ENCODE results near the gene PM20D2.
A peak's percentile ranks its signal among the peaks of the same experiment; 100 is the strongest.

The PM20D2 gene

DNA sequence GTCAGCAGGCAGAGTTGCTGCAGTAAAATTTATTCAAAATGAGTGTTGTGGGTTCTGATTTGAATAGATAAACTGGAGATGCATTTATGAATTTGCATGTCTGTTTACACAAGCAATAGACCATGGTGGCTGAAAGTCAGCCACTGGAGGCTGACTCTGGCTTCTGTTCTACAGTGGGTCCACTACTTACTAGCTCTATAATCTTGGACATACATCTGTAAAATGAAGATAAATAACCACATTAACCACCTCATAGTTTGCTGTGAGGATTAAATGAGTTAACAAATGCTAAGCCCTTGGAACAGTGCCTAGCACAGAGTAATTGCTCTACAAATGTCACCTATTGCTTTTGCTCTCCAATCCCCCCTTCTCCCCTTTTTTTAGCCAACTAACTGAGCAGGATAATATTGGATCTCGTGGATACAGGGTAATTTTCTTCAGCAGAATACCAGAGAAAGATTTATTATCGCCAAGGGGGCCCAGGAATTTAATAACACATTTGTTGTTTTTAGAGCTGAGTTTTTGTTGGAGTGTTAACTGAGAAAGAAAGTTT is 1.4 kb upstream of the PM20D2 start:
- FAIRE-seq: peak; percentile 72
- TF ChIP-seq, protein P1, sequence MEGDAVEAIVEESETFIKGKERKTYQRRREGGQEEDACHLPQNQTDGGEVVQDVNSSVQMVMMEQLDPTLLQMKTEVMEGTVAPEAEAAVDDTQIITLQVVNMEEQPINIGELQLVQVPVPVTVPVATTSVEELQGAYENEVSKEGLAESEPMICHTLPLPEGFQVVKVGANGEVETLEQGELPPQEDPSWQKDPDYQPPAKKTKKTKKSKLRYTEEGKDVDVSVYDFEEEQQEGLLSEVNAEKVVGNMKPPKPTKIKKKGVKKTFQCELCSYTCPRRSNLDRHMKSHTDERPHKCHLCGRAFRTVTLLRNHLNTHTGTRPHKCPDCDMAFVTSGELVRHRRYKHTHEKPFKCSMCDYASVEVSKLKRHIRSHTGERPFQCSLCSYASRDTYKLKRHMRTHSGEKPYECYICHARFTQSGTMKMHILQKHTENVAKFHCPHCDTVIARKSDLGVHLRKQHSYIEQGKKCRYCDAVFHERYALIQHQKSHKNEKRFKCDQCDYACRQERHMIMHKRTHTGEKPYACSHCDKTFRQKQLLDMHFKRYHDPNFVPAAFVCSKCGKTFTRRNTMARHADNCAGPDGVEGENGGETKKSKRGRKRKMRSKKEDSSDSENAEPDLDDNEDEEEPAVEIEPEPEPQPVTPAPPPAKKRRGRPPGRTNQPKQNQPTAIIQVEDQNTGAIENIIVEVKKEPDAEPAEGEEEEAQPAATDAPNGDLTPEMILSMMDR (IDR thresholded peaks at IDR 0.05; ENCODE audit: insufficient read depth, missing control alignments): no peak
- no peak for DNase-seq (ENCODE audit: insufficient read length, low spot score)

DNA sequence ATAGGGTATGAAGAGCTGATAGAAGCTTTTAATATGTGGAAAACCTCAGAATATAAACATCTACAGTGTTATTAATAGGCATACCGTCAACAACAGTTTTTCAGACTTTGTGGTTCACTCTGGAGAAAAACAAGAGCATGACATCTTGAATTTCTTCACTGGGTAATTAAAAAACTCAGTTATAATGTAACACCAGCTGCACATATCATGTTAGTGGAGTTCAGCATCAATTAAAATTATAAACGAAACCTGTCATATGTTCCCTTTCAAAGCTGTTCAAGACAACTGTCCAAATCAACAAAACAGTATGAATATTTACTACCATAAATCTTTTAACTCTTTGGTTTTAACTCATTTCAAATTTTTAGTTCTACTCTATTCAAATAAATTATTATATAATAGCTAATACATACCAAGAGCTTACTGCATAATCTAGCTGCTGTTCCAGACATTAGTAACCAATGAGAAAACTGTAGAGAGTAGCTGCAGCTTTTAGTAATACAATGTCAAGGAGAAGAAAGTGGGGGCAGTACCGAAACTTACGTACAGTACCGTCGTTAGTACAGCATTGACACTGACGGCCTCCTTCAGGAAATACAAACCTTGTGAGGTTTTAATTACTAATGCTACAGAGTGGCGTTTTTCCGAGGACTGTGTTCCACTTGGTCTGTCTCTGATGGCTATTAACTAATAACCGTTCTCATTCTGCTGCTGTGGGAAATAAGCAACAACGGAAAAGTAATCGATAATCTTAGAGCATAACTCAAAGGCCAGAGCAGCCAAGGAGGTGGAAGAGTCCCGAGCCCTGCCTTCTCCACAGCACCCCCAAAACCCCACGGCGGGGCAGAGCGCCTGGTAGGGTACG is 532 bp upstream of the PM20D2 start:
- TF ChIP-seq, protein P1 (IDR thresholded peaks at IDR 0.05; ENCODE audit: insufficient read depth, missing control alignments): no peak
- DNase-seq (ENCODE audit: insufficient read length, low spot score): no peak
- FAIRE-seq: peak; percentile 32

DNA sequence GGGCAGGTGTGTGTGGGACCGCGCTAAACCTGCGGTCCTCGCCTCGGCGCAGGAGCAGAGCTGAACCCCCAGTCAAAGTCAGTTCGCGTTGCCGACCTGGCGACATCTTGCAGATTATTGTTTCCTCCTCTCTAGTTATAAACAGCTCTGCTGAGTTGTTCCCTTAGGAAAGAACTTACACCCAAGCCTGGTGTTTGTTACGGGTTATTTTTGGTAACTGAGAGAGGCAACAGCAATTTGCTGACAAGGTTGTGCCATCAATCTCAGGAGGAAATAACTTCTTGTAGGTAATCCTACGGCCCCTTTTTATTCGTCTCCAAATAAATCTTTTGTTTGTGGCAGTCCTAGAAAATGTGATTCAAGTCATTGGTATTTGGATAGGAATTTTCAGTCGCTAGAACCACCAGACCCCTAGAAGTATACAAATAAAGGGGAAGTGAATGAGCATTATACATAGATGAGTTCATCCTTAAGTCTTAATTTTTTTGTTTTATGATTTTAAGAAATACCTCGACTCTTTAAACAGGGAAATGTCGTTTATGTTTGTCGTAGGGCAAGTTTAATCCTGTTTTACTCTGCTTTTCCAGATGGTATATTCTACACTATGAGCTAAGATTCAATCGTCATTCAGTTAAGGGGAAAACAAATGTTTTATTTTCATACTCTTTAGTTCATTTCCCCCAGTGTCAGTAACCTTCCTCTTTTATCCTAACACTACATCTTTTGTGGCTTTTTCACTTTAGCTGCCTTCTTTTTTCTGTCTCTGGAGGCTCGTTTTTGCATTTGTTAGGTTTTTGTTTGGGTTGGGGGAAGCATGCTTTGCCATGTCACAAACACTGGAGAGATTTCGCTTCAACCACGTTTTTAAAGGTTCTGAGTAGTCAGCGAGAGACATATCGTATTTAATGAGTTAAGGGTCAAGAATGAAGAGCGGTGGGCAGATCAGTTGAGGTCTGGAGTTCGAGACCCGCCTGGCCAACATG is 1.2 kb downstream of the PM20D2 start:
- TF ChIP-seq, protein P1 (IDR thresholded peaks at IDR 0.05; ENCODE audit: insufficient read depth, missing control alignments): no peak
- FAIRE-seq: no peak
- DNase-seq (ENCODE audit: insufficient read length, low spot score): no peak

DNA sequence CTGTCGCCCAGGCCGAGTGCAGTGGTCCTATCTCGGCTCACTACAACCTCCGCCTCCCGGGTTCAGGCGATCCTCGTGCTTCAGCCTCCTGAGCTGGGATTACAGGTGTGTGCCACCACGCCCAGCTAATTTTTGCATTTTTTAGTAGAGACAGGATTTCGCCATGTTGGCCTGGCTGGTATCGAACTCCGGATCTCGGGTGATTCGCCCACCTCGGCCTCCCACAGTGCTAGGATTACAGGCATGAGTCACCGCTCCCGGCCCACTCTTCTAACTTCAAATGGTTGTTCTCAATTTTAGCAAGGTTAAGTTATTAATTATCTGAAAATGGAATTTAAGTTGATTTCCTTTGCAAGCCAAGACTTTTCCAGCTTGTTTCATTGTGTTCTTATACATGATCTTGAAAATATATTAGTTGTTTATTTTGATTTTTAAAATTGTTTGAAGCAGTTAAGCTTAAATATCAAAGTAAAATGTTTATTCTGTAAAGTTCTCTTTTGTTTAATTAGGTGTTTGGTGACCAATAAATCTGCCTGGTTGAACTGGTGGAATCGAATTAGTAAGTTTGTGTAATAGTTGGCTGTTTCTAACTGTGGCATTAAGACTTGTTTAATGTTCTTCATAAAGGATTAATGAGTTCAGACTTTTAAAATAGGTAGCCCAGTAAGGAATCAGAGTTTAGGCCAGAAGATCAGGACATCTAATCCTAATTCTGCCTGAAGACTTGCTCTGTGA is 2.3 kb downstream of the PM20D2 start:
- DNase-seq (ENCODE audit: insufficient read length, low spot score) (no peak), FAIRE-seq (peak; percentile 11)
- TF ChIP-seq, protein P1 (IDR thresholded peaks at IDR 0.05; ENCODE audit: insufficient read depth, missing control alignments): no peak

DNA sequence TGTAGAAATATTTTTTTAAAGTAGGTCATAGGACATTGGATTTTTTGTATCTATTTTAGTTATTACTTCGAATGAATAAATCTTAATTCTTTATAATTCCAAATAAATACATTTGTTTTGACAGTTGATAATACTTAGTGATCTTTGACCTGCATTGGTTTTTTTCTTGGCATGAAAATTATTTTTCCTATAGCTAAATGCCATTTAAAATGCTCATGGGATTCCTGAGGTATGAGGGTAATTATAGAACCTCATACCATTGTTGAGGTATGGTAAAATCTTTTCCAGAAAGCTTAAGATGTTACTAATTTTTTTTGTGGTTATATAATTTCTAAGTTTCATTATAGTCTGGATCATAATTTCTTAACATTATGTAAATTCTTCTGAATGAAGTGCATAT is 8.3 kb downstream of the PM20D2 start:
- TF ChIP-seq, protein P1 (IDR thresholded peaks at IDR 0.05; ENCODE audit: insufficient read depth, missing control alignments): no peak
- no peak for FAIRE-seq
- no peak for DNase-seq (ENCODE audit: insufficient read length, low spot score)

DNA sequence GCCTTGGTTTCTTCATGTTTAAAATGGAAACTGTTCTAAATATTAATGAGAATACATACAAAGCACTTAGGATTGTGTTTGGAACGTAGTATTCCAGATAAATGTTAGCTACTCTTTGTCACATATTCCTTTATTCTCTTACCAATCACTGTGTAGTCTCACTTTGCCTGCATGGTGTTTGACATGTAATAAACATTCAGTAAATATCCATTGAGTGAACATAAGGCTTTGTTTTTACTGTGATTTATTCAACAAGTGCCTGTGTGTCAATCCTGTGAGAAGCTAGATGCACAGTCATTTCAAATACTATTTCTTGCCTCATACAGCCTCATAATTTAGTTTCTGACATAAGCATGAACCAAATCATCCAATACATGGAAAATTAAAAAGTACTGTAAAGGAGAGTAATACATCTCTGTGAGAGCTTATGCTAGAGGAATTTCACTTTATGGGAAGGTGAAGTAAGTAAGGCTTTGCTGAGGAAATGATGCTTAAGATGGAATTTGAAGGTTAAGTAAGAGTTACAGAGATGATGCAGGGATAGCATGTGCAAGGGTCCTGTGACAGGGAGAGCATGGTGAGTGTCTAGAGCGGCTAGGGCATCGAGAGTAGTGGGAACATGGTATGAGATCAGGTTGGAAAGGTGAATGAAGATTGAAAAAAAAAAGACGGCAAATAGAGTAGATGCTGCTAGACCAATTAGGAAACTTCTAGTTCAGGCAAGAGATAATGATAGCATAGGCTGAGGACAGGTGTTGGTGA is 14.7 kb downstream of the PM20D2 start:
- TF ChIP-seq, protein P1 (IDR thresholded peaks at IDR 0.05; ENCODE audit: insufficient read depth, missing control alignments): no peak
- FAIRE-seq: no peak
- no peak for DNase-seq (ENCODE audit: insufficient read length, low spot score)

All from D721Med (cell line).